ENCODE measurements around the gene FRRS1L.

DNA sequence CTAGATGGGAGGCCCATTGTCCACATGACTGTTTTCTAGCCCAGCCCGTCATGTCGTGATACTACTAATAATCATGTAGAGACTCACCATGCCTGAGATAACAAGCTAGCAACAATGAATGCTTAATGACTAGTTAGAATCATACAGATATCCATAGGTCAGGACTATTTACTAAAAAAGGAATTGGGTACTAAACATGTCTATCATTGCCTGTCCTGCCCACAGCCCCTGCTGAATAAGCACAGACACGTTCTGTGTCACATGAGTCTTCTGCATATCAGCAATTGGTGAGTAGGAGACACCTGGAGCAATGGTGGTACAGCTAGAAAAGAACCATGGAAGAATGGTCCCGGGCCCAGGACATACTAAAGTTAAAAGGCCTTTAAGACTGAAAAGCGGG lies 18.0 kb downstream of the FRRS1L start:
- TF ChIP-seq, protein P1, sequence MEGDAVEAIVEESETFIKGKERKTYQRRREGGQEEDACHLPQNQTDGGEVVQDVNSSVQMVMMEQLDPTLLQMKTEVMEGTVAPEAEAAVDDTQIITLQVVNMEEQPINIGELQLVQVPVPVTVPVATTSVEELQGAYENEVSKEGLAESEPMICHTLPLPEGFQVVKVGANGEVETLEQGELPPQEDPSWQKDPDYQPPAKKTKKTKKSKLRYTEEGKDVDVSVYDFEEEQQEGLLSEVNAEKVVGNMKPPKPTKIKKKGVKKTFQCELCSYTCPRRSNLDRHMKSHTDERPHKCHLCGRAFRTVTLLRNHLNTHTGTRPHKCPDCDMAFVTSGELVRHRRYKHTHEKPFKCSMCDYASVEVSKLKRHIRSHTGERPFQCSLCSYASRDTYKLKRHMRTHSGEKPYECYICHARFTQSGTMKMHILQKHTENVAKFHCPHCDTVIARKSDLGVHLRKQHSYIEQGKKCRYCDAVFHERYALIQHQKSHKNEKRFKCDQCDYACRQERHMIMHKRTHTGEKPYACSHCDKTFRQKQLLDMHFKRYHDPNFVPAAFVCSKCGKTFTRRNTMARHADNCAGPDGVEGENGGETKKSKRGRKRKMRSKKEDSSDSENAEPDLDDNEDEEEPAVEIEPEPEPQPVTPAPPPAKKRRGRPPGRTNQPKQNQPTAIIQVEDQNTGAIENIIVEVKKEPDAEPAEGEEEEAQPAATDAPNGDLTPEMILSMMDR (IDR thresholded peaks at IDR 0.05) = no peak
- no peak for TF ChIP-seq POLR2A (IDR thresholded peaks at IDR 0.05)
